ENCODE data around the gene NOC4L.

GRCh38 chr12:132197581-132198354, 53.5 kb downstream of the NOC4L start:
- TF ChIP-seq POLR2A (IDR thresholded peaks at IDR 0.05; ENCODE audit: low read length) (no peak), GATA1 (IDR thresholded peaks at IDR 0.05; ENCODE audit: low read depth, low read length) (no peak)
